ENCODE measurements around the gene KRTAP1-5.

DNA sequence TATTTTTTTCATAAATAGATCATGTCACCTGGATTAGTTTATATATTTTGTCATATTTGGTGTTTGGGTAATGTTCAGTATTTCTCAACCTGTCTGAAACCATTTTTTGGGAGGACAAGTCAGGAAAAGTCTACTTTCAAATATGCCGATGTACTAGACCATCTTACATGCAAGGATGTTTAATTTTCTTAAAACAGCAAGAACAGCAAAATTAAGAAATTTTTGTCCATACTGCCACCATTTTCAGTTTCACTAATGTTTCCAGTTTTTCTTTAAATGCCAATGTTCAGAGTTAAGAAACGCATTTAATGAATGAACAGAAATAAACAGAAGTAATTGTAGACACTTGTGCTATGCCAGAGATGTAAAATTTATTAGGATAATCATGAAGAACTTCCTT, 33.9 kb downstream of the KRTAP1-5 start:
- TF ChIP-seq, protein P1, sequence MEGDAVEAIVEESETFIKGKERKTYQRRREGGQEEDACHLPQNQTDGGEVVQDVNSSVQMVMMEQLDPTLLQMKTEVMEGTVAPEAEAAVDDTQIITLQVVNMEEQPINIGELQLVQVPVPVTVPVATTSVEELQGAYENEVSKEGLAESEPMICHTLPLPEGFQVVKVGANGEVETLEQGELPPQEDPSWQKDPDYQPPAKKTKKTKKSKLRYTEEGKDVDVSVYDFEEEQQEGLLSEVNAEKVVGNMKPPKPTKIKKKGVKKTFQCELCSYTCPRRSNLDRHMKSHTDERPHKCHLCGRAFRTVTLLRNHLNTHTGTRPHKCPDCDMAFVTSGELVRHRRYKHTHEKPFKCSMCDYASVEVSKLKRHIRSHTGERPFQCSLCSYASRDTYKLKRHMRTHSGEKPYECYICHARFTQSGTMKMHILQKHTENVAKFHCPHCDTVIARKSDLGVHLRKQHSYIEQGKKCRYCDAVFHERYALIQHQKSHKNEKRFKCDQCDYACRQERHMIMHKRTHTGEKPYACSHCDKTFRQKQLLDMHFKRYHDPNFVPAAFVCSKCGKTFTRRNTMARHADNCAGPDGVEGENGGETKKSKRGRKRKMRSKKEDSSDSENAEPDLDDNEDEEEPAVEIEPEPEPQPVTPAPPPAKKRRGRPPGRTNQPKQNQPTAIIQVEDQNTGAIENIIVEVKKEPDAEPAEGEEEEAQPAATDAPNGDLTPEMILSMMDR (conservative IDR thresholded peaks at IDR 0.05 in 1 of 2, IDR thresholded peaks at IDR 0.05 in 1 of 2; ENCODE audit: extremely low read depth in 1 of 2, insufficient read depth in 1 of 2, low read depth in 1 of 2, low read length in 2 of 2), result no peak
- no peak for TF ChIP-seq EZH2 (IDR thresholded peaks at IDR 0.05; ENCODE audit: borderline replicate concordance, low read length)

Data from mammary epithelial cell (primary cell).